ENCODE results near the gene CEACAM16.
"Not testable (repeated sequence)": the region's sequence is repeated elsewhere in the genome, so short reads cannot be mapped to it uniquely, and the experiment has no call there.

DNA sequence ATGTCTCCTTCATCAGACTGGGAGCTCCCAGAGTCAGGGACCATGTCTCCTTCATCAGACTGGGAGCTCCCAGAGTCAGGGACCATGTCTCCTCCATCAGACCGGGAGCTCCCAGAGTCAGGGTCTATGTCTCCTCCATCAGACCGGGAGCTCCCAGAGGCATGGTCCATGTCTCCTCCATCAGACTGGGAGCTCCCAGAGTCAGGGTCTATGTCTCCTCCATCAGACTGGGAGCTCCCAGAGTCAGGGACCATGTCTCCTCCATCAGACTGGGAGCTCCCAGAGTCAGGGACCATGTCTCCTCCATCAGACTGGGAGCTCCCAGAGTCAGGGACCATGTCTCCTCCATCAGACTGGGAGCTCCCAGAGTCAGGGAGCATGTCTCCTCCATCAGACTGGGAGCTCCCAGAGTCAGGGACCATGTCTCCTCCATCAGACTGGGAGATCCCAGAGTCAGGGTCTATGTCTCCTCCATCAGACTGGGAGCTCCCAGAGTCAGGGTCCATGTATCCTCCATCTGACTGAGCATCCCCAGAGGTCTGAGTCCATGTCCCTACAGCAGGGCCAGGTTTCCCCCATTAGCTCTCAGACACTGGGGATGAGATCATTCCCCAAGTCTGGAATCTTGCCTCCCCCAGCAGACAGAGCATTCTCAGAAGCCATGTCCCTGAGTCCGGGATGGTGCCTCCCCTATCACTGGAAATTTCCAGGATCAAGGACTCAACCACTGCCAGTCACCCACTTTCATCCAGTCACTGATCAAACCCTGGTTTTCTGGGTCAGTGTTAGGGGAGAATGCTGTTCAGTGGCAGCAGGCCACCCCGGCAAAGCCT, 10.7 kb downstream of the CEACAM16 start:
- TF ChIP-seq, protein P1, sequence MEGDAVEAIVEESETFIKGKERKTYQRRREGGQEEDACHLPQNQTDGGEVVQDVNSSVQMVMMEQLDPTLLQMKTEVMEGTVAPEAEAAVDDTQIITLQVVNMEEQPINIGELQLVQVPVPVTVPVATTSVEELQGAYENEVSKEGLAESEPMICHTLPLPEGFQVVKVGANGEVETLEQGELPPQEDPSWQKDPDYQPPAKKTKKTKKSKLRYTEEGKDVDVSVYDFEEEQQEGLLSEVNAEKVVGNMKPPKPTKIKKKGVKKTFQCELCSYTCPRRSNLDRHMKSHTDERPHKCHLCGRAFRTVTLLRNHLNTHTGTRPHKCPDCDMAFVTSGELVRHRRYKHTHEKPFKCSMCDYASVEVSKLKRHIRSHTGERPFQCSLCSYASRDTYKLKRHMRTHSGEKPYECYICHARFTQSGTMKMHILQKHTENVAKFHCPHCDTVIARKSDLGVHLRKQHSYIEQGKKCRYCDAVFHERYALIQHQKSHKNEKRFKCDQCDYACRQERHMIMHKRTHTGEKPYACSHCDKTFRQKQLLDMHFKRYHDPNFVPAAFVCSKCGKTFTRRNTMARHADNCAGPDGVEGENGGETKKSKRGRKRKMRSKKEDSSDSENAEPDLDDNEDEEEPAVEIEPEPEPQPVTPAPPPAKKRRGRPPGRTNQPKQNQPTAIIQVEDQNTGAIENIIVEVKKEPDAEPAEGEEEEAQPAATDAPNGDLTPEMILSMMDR (IDR thresholded peaks at IDR 0.05): not testable (repeated sequence)
- not testable (repeated sequence) for TF ChIP-seq POLR2A (IDR thresholded peaks at IDR 0.05)
